SK-N-SH treated with all-trans-retinoic acid at 6 μM for 48 hours (cell line): ENCODE results near the gene FAM89A.
"Not testable (repeated sequence)": the region's sequence is repeated elsewhere in the genome, so short reads cannot be mapped to it uniquely, and the experiment has no call there.

Source experiments
- ATAC-seq: fragments of 200-7000 bp; cut with Tn5 transposase; 3 replicates; pipeline ENCODE4 v1.9.1; 2020; ENCODE audit warnings: mild to moderate bottlenecking, moderate library complexity
- ARNTL ChIP-seq: fragments of 450-650 bp; formaldehyde crosslinking; IDR thresholded peaks from 2 replicates; pipeline ENCODE4 v1.5.0; 2020; ENCODE audit warnings: low read depth, mild to moderate bottlenecking, moderate library complexity, borderline replicate concordance
- BACH2 ChIP-seq: fragments of 250-450 bp; sonication (Bioruptor Pico); IDR thresholded peaks from 2 replicates; pipeline ENCODE4 v1.9.0; 2021; ENCODE audit warnings: mild to moderate bottlenecking, borderline replicate concordance
- CSDC2 ChIP-seq: fragments of 250-450 bp; sonication (Bioruptor Pico); IDR thresholded peaks from 2 replicates; pipeline ENCODE4 v1.5.0; 2020; ENCODE audit warnings: mild to moderate bottlenecking, moderate library complexity
- ESRRG ChIP-seq: fragments of 250-450 bp; sonication (Bioruptor Pico); IDR thresholded peaks from 2 replicates; pipeline ENCODE4 v1.6.1; 2021; ENCODE audit warnings: mild to moderate bottlenecking
- GLIS3 ChIP-seq: fragments of 250-450 bp; sonication (Bioruptor Pico); IDR thresholded peaks from 2 replicates; pipeline ENCODE4 v1.5.0; 2020; ENCODE audit warnings: mild to moderate bottlenecking, moderate library complexity
- ISL1 ChIP-seq: fragments of 250-450 bp; sonication (Bioruptor Pico); IDR thresholded peaks from 2 replicates; pipeline ENCODE4 v2.1.2; 2022; ENCODE audit warnings: mild to moderate bottlenecking, moderate library complexity
- OSR1 ChIP-seq: fragments of 250-450 bp; sonication (Bioruptor Pico); IDR thresholded peaks from 2 replicates; pipeline ENCODE4 v1.8.0; 2022; ENCODE audit warnings: moderate library complexity, mild to moderate bottlenecking, inconsistent platforms
- PATZ1 ChIP-seq: fragments of 250-450 bp; sonication (Bioruptor Pico); IDR thresholded peaks from 2 replicates; pipeline ENCODE4 v1.8.0; 2020; ENCODE audit warnings: mild to moderate bottlenecking, moderate library complexity, borderline replicate concordance
- POU6F1 ChIP-seq: fragments of 250-450 bp; sonication (Bioruptor Pico); IDR thresholded peaks from 2 replicates; pipeline ENCODE4 v1.8.0; 2021; ENCODE audit warnings: low read depth, mild to moderate bottlenecking, moderate library complexity, borderline replicate concordance
- PPARA ChIP-seq: fragments of 250-450 bp; sonication (Bioruptor Pico); IDR thresholded peaks from 2 replicates; pipeline ENCODE4 v1.5.0; 2020; ENCODE audit warnings: mild to moderate bottlenecking, borderline replicate concordance
- RARB ChIP-seq: fragments of 250-450 bp; sonication (Bioruptor Pico); IDR thresholded peaks from 2 replicates; pipeline ENCODE4 v1.8.0; 2021; ENCODE audit warnings: mild to moderate bottlenecking, moderate library complexity
- SNAI2 ChIP-seq: fragments of 250-450 bp; sonication (Bioruptor Pico); IDR thresholded peaks from 2 replicates; pipeline ENCODE4 v1.5.0; 2020; ENCODE audit warnings: mild to moderate bottlenecking, moderate library complexity
- TCF4 ChIP-seq: fragments of 250-450 bp; sonication (Bioruptor Pico); IDR thresholded peaks from 2 replicates; pipeline ENCODE4 v1.8.0; 2021; ENCODE audit warnings: mild to moderate bottlenecking, moderate library complexity, borderline replicate concordance
- TOX ChIP-seq: fragments of 250-450 bp; sonication (Bioruptor Pico); IDR thresholded peaks from 2 replicates; pipeline ENCODE4 v1.8.0; 2021; ENCODE audit warnings: mild to moderate bottlenecking, moderate library complexity, borderline replicate concordance
- TSHZ2 ChIP-seq: fragments of 250-450 bp; sonication (Bioruptor Pico); IDR thresholded peaks from 2 replicates; pipeline ENCODE4 v1.5.0; 2020; ENCODE audit warnings: mild to moderate bottlenecking, moderate library complexity
- ZC3H10 ChIP-seq: fragments of 250-450 bp; sonication (Bioruptor Pico); IDR thresholded peaks from 2 replicates; pipeline ENCODE4 v1.5.1; 2021; ENCODE audit warnings: mild to moderate bottlenecking, moderate library complexity
- ZFP3 ChIP-seq: fragments of 250-450 bp; sonication (Bioruptor Pico); IDR thresholded peaks from 2 replicates; pipeline ENCODE4 v1.5.0; 2020; ENCODE audit warnings: mild to moderate bottlenecking, moderate library complexity
- ZFP30 ChIP-seq: fragments of 450-650 bp; formaldehyde crosslinking; IDR thresholded peaks from 2 replicates; pipeline ENCODE4 v1.5.0; 2022; ENCODE audit warnings: mild to moderate bottlenecking, moderate library complexity
- ZNF565 ChIP-seq: fragments of 450-650 bp; formaldehyde crosslinking; conservative IDR thresholded peaks from 2 replicates; pipeline ENCODE4 v1.5.0; 2020; ENCODE audit warnings: low read depth, mild to moderate bottlenecking, moderate library complexity
- ZNF70 ChIP-seq: fragments of 450-650 bp; formaldehyde crosslinking; IDR thresholded peaks from 2 replicates; pipeline ENCODE4 v1.5.0; 2020; ENCODE audit warnings: mild to moderate bottlenecking, moderate library complexity
- ZNF8 ChIP-seq: fragments of 450-650 bp; formaldehyde crosslinking; IDR thresholded peaks from 2 replicates; pipeline ENCODE4 v1.5.0; 2020; ENCODE audit warnings: mild to moderate bottlenecking, moderate library complexity
- TF ChIP-seq, protein P1 (sequence below): fragments of 250-450 bp; sonication (Bioruptor Pico); IDR thresholded peaks from 2 replicates; pipeline ENCODE4 v1.5.1; 2021; ENCODE audit warnings: mild to moderate bottlenecking, moderate library complexity

Gene FAM89A

DNA sequence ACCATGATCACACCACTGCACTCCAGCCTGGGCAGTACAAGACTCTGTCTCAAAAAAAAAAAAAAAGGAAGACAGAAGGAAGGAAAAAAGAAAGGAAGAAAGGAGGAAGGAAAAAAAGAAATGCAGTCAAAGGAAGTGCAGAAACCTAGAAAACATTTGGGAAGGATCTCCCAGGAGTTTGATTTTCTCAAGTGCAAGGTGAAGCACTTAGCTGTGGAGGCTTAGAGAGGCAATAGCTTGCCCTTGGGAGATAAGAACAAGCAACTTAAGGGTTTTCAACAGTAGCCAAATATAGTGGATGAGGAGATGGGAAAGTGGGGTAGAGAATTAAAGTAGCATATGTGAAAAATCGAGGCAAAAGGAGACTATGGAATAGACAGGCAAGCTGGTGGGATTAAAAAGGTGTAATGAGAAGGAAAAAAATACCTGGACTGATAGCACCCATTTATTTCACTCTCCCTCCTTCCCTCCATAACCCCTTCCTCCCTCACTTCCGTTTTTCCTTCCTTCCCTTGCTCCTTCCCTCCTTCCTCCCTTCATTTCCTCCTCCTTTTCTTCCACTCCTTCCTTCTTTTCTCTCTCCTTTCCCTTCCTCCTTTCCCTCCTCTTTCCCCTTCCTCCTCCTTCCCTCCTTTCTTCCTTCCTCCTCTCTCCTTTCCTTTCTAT lies 6.8 kb upstream of the FAM89A start:
- ATAC-seq, result no peak
- TF ChIP-seq ZFP30 (CRISPR knock-in tag), result no peak
- no peak for TF ChIP-seq ZNF565 (CRISPR knock-in tag)
- no peak for TF ChIP-seq RARB (CRISPR knock-in tag)
- TF ChIP-seq PATZ1 (CRISPR knock-in tag), result no peak
- no peak for TF ChIP-seq POU6F1 (CRISPR knock-in tag)
- TF ChIP-seq TCF4 (CRISPR knock-in tag), result no peak
- TF ChIP-seq SNAI2, result no peak
- TF ChIP-seq GLIS3 (CRISPR knock-in tag), result no peak
- TF ChIP-seq TOX, result no peak
- TF ChIP-seq PPARA (CRISPR knock-in tag), result no peak
- TF ChIP-seq ESRRG (CRISPR knock-in tag), result no peak
- TF ChIP-seq, protein P1, sequence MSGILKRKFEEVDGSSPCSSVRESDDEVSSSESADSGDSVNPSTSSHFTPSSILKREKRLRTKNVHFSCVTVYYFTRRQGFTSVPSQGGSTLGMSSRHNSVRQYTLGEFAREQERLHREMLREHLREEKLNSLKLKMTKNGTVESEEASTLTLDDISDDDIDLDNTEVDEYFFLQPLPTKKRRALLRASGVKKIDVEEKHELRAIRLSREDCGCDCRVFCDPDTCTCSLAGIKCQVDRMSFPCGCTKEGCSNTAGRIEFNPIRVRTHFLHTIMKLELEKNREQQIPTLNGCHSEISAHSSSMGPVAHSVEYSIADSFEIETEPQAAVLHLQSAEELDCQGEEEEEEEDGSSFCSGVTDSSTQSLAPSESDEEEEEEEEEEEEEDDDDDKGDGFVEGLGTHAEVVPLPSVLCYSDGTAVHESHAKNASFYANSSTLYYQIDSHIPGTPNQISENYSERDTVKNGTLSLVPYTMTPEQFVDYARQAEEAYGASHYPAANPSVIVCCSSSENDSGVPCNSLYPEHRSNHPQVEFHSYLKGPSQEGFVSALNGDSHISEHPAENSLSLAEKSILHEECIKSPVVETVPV, result no peak
- no peak for TF ChIP-seq CSDC2 (CRISPR knock-in tag)
- no peak for TF ChIP-seq ARNTL
- TF ChIP-seq ZFP3, result no peak
- TF ChIP-seq ISL1 (CRISPR knock-in tag), result no peak
- no peak for TF ChIP-seq OSR1 (CRISPR knock-in tag)
- no peak for TF ChIP-seq BACH2 (CRISPR knock-in tag)

GRCh38 chr1:231045921-231046729 lies 6.1 kb upstream of the FAM89A start:
- not testable (repeated sequence) for ATAC-seq

- TF ChIP-seq SNAI2 (no peak), OSR1 (CRISPR knock-in tag) (no peak), ZNF8 (CRISPR knock-in tag) (no peak), TCF4 (CRISPR knock-in tag) (no peak), ZC3H10 (CRISPR knock-in tag) (no peak), TOX (no peak), ISL1 (CRISPR knock-in tag) (no peak), ESRRG (CRISPR knock-in tag) (no peak), PPARA (CRISPR knock-in tag) (no peak), RARB (CRISPR knock-in tag) (no peak)
- TF ChIP-seq, protein P1, result no peak
- TF ChIP-seq, all 23 proteins: peak for 0
- ATAC-seq, result no peak
These were observed 5.2 kb upstream of the FAM89A start for GRCh38 chr1:231045286-231045685.

- ATAC-seq, result no peak
- no peak for TF ChIP-seq POU6F1 (CRISPR knock-in tag)
- no peak for TF ChIP-seq GLIS3 (CRISPR knock-in tag)
- TF ChIP-seq ZNF8 (CRISPR knock-in tag), result no peak
- no peak for TF ChIP-seq ISL1 (CRISPR knock-in tag)
- no peak for TF ChIP-seq TSHZ2 (CRISPR knock-in tag)
- TF ChIP-seq ARNTL, result no peak
- TF ChIP-seq ZFP30 (CRISPR knock-in tag), result no peak
- TF ChIP-seq ZFP3, result no peak
- no peak for TF ChIP-seq CSDC2 (CRISPR knock-in tag)
- TF ChIP-seq ZNF70 (CRISPR knock-in tag), result no peak
- TF ChIP-seq ZC3H10 (CRISPR knock-in tag), result no peak
These were observed 4.5 kb upstream of the FAM89A start for GRCh38 chr1:231044588-231044987.
